GM19328 (cell line): Measurements from ENCODE around the gene PHF3.

Experiments used
- ATAC-seq: cut with Tn5 transposase; IDR thresholded peaks from one replicate; pipeline ENCODE4 v1.9.1; 2021; ENCODE audit warnings: mild to moderate bottlenecking, moderate library complexity; ENCODE audit not compliant: unreplicated experiment

The PHF3 gene

DNA sequence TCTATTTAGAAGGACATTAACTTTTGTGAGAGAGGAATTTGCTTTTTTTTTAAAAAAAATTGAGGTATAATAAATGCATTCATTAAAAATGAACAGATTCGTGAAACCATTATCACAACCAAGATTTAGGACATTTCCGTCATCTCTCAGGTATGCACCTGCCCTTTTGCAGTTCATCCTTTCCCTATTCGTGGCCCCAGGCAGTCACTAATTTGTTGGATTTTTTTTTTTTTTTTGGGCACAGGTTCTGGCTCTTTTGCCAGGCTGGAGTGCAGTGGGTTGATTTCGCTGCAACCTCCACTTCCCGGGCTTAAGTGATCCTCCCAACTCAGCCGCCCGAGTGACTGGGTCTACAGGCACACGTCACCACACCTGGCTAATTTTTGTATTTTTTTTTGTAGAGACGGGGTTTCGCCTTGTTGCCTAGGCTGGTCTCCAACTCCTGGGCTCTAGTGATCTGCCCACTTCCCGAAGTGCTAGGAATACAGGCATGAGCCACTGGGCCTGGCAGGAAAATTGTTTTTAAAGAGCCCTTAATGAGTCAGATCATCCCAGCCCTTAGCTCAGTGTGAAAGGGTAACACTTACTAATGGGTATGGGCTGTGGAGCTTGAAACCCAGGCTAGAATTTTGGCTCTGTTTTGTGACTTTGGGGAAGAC, 9.2 kb downstream of the PHF3 start:
- no peak for ATAC-seq

DNA sequence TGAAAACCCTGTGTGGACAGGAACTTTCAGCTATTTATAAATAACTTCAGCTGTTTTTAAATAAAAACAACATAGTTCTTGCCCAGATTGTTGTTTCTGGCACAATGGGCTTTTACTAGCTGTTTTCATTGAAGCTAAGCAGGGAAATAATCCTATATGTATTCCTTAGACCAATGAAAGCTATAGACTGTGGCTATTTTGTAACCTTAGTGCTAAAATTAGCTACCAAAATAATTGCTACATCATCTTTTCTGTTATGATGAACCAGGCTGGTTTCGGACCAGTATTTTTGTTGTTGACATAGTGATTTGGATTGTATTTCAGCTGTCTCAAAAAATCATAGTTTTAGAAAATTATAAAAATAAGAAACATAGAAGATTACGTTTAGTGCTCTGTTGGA, 13.7 kb downstream of the PHF3 start:
- no peak for ATAC-seq

DNA sequence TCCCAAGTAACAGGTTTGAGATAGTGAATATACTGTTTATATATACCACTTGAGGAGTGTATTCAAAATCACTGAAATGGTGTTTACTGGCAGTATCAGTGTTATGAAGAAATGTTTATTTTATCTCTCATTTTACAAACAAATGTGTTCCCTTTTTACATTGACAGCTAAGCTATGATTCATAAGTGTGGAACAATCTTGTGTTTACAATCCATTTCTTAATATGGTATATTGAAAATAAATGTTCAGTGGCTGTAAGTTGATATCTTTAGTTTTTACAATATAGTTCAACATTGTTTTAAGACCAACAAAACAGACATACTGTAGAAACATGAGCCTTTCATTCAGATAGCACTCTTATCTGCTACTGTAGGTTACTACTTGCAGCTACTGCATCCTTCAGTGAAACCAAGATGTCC, 14.3 kb downstream of the PHF3 start:
- ATAC-seq = no peak

DNA sequence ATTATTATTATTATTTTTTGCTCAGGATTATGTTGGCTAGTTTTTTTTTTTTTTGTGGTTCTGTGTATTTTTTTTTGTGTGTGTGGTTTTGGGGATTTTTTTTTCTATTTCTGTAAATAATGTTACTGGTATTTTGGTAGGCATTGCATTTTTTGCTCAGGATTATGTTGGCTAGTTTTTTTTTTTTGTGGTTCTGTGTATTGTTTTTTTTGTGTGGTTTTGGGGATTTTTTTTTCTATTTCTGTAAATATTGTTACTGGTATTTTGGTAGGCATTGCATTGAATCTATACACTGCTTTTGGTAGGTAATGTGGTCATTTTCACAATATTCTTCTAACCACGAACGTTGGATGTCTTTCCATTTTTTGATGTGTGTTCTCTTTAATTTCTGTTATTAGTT, 17.4 kb downstream of the PHF3 start:
- ATAC-seq = no peak

DNA sequence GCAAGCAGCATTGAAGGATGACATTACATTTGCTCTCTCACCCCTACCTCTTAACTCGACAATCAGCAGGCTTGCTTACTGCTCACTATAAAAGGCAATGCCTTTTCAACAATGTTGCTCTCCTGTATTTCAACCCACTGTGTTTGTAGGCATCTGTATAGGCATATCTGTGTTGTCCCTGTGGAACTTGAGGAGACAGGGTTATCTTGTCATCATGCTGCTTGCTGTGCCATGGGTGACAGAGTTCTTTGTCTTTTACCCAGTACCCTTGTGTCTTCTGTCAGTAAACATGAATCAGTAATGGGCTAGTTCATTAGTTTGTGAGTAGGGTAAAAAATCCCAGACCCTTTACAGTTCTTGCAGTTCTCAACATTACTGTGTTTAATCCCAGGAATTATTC, 25.2 kb downstream of the PHF3 start:
- no peak for ATAC-seq

DNA sequence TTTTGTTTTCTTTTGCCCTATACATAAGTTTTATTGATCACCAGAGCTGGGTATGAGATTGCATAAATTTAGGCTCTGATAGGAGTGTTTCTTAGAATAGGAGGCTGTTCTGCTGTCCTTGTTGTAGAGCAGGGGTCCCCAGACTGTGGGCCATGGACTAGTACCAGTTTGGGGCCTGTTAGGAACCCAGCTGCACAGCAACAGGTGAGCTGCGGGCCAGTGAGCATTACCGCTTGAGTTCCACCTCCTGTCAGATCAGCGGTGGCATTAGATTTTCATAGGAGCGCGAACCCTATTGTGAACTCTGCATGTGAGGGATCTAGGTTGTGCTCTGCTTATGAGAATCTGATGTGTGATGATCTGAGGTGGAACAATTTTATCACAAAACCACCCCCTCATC, 26.2 kb downstream of the PHF3 start:
- no peak for ATAC-seq

DNA sequence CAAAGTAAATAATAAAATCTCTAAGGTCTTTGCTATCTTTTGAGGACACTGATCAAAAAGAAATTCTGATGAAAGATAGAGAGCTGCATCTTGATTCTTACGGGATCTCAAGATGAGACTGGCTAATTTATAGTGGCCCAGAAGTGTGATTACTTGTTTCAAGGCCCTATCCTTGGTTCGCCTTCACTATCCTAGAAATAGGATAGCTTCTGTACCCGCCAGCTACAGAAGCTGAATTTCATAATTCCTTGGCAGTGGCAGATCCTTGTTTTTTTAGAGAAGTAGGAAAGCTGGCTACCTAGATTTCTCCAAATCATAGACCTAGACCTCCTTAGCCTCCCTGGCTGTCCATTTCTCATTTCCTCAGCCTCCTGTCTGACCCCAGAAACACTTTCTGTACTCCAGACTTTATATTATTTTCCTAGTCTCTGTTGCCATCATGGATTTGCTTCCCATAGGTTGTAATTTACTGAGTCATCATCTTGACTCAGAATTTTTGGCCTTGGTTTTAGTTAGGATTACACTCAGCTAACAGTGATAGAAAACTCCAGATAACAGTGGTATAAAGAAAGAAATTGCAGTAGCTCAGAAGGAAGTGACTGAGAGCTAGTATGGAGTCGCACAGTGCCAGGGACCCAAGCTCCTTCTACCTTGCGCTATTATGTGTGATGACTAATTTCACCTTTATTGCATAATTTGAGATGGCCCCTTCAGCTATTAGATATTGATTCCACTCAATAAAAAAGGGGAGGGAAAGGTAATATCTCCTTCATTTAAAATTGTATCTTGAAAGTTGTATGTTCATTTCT, 27.7 kb downstream of the PHF3 start:
- ATAC-seq = no peak

DNA sequence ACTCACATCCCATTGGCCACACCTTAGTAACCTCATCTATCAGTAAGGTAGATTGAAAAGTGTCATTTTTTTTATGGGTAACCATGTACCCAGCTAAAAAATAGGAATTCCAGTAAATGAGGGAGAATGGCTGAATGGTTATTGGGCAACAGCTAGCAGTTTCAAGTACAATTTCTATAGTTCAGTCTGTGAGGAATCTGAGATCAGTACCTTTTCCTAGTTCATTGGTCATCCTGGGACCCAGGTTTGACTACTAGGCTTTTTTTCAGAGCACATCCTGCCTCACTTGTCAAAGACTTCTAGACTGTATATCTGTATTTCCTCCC, 28.3 kb downstream of the PHF3 start:
- ATAC-seq = no peak

DNA sequence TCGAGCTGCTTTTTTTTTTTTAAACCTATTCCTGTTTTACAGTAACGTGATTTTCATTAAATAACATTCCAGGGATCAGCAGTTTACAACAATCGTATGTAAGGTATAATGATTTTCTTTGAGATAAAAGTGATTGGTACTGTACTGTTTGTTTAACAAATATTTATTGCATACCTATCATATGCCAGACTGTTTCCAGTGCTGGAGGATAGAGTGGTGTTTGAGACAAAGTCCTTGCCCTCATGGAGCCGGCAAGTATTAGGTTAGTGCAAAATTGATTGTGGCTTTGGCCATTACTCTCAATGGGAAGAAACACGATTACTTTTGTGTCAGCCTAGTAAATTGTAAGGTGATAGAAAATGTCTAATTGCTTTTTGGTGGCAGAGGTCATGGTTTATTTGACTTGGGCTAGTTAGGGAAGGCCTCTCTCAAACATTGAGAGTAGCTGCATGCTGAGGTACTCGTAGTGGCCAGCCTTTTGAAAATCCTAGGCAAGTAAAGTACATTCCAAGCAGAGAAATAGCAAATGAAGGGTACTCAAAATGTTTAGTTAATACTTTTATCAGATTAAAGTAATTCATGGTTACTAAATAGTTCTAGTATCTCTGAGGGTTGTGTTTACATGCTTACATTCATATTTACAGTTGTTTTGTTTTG, 35.6 kb downstream of the PHF3 start:
- no peak for ATAC-seq

DNA sequence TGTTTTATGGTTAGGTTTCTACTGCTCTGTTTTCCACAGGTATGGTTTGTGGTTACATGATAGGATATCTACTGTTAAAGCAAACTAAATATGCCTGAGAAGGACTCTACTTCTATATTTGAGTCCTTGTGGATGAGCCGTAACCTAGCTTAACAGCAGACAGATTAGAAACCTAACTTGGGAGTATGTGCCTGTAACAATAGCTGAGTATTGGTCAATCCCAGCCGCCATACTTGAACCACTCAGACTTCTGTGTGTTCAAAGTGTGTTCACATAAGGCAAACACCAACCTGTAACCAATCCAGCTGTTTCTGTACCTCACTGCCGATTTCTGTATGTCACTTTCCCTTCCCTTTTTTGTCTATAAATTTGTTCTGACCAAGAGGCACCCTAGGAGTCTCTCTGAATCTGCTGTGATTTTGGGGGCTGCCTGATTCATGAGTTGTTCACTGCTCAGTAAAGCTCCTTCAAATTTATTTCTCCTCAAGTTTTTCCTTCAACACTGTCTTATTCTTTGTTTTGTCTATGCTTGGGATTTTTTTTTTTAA, 37.1 kb downstream of the PHF3 start:
- ATAC-seq = no peak

DNA sequence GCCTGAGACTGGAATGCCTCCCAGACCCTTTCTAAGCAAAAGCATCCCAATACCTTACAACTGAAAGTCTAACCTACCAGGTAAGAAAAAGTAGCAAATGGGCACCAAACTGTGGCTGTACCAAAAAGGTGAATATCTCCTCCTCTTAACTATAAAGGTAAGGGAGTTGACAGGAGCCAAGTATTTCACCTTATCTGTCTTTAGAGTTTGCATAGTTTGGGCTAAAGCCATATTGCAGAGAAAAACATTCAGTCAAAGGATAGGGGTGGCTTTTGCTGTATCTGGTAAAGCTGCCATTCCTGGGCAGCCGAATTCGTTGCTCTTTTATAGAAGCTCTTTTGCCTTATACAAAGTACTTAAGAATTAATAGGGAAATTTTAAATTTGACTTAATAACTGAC, 38.1 kb downstream of the PHF3 start:
- no peak for ATAC-seq

DNA sequence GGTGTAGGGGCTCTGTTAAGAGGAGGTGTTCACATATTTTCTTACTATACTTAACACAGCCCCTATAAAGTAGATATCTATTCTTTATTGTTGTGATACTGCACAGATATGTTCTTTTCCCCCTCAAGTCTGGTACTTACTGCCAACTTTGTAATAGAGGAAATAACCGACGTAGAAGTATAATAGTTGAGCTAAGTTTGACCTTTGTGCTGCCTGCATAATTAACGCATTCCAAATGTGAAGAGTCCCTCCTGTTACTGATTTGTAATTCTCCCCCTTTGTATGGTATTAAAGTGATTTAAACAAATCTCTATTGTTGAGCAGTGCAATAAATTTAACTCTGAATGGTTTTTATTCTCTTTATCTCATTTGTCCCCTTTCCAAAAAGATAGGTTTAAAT, 39.0 kb downstream of the PHF3 start:
- ATAC-seq = no peak

DNA sequence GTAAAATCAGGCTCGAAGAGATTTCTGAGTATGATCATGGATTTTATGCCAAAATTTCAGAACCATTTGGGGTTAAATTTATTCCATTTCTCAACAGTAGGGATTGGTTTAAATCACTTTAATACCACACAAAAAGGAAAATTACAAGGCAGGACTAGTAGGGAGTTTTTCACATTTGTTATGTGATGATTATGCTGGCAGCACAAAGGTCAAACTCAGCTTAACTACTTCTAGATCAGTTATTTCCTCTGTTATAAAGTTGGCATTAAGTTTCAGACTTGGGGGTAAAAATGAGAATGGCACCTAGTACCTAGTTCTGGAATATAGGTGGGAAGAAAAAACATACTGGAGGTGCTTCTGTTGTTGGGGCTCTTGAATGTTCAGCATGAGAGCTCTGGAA, 39.5 kb downstream of the PHF3 start:
- no peak for ATAC-seq

DNA sequence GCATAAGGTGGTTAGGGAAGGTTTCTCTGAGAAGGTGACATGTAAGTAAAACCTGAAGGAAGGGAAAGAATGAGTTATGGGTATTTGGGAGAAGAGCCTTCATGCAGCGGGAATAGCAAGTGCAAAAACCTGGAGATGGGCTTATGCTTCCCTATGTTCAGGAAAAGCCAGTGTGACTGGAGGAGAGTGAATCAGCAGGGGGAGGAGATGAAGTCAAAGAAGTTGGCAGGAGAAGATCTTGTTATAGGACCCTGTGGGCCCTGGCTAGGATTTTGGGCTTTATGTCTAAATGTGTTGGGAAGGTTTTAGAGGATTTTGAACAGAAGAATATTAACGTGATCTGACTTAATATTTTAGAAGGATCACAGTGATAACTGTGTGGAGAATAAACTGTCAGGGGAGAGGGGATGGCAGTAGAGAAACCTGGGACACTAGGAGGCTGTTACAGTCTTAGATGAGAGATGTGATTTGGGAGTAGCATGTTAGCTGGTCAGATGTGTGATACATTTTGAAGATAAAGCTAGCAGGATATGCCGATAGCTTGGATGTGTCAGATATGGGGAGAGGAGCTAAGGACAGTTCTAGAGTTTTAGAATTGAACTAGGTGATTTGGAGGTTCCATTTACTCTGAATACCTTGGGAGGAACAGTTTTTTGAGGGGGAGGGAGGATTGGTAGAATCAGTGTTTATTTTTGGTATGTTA, 41.0 kb downstream of the PHF3 start:
- no peak for ATAC-seq

DNA sequence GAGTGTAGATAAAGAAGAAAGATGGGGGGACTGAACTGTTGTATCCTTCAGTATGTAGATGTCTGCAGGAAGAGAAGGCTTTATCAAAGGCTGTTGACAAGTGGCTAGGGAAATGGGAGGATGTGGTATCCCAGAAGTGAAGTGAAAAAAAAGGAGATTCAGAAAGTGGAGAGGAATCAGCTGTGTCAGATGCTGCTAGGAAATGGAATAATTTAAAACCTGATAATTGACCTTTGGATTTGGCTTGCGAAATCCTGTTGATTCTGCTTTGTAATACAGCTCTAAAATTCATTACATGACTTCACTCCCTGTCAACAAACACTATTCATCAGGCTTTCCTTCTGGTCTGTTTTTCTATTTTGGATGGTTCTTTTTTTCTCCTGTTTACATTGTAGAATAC, 41.7 kb downstream of the PHF3 start:
- ATAC-seq = no peak

DNA sequence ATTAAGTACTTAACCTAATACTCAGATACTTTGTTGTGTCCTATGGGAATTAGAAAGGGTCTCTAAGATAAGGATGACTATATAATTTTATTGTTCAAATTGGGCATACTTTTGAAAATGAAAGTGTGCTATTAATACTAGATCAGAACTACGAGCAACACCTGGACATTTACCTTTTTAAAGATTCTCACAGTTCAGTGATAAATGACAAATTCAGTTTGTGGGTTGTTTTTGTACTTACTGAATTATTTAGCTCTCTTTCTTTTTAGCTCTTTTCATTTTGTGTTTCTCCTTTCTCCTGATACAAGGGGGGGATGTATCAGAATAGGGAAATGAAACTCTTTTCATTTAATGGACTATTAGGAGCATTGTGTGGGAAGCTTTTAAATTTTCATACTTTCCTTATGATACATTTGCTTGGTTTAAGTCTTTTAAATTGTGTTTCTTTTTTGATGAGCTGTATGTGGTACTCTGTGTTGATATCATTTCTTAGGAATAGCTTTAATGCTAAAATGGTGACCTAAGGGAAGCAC, 47.5 kb downstream of the PHF3 start:
- ATAC-seq = no peak

DNA sequence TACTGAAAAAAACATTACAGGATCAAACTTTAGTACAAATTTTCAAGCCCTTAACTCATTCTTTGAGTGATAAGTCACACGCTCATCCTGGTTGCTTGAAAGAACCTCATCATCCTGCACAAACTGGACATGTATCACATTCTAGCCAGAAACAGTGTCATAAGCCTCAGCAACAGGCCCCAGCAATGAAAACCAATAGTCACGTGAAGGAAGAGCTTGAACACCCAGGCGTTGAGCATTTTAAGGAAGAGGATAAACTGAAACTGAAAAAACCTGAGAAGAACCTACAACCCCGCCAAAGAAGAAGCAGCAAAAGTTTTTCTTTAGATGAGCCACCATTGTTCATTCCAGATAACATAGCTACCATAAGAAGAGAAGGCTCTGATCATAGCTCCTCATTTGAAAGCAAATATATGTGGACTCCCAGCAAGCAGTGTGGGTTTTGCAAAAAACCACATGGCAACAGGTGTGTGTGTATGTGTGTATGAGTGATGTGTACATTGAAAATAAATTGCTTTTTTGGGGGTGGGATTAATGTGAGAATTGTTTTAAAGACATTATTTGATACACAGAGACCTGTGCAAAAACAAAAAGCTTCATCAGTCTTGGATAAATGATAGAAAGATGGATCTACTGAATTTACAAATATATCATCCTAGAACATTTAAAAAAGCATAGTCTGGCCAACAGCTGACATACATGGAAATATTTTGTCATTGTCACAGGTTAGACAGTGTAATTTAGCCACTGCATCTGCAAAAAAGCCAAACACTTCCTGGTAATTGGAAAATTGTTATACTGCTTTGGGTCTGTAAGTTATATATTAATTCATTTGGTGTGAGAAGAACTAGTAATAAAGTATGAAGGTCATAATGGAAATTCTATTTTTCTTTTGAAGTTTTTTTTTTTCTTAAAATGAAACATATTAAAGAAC, 50.1 kb downstream of the PHF3 start:
- peak; percentile 65 for ATAC-seq

DNA sequence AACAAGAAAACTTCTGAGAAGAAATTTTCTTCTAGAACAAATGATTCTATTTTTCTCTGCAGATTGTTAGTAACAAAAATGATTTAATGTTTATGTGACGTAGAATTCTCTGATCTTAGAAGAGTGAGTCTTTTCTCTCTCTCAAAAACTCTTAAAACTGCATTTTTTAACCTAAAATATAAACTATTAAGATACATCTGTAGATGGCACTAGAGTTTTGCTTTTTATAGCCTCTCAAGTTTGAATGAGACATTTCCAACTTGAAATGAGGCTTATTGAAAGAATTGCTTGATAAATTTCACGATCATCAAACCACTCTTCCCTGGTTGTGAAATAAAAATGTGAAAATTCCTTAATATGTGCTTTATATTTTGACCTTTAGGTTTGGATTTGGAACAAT, 53.8 kb downstream of the PHF3 start:
- ATAC-seq = no peak

DNA sequence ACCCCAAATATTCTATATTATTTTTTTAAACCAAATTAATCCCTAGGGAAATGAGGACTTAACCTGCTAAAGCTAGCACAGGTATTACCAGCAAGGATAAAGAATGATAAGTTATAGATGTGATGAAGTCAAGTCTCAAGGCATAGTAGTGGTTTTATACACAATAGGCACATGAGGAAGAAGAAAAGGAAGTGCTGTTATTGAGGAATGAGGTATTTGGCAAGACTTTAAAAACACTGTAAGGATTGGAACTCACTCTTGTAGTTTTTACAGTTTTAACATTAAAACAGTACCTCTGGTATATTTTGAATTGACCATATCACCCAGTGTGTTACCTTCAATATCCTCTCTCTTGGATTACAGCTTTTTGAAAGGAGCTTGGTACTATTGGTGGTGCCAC, 54.6 kb downstream of the PHF3 start:
- no peak for ATAC-seq

DNA sequence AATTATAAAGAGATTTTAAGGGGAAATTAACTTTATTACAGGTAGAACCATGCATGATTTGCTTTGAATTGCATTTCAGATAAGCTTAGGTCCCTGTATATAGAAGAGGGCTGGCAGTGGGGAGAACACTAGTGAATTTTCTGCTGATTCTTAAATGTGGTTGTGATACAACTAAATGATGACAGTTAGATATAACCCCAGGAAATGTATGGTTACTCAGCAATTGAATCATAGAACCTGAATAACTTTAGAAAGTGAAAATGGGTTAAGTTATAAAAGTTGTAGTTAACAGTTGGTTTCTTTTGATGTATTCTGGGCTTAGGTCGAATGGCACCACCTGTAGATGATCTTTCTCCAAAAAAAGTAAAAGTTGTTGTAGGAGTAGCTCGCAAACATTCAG, 70.1 kb downstream of the PHF3 start:
- no peak for ATAC-seq
